Amniotic epithelial cell (primary cell): ENCODE measurements around the gene PLA2G4A.
A peak's percentile ranks its signal among the peaks of the same experiment; 100 is the strongest.

Experiments
- DNase-seq: peaks from one replicate; pipeline ENCODE4 v3.0.0-alpha.2; 2010; ENCODE audit warnings: low read depth

The PLA2G4A gene

DNA sequence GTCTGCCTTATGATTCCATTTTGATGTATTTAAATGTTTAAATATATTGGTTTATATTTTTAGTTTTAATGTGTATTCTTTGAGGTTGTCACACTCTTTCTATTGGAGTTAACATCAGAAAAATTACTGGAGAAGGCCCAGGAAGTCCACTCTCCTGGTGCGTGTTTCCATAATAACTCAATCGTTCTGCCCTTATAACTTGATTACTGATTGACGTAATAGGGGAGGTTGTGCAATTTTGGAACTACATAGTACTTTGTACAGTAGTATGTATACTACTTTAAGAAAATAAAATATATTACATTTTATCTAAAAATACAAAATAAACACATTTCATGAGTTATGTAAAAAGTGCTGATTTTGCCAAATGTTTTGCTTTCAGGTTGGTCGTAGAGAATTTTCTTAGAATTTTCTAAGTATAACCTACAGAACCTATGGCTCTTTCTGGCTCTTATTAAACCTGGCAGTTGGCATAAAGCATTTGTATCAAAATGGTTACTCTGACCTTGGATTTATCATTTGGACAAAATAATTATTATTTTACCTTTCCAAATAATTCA is 5.7 kb downstream of the PLA2G4A start:
- DNase-seq, result no peak

DNA sequence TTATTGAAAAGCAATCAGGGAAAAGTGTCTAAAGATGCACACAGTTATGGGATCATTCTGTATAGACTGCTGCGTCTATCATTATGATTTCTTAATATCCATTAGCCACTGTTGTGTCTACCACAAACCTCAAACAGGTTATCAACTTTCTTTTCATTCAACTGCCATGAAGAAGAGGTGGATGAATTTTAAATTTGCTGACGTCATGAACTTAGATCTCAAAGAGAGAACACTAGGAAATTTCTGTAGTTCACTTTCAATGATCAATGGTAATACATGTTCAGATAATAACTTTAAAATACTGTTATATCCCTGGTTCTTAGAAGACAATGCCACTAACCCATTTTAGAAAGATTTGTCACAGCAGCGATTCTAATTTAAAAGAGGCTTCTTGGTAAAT is 6.7 kb downstream of the PLA2G4A start:
- DNase-seq, result no peak

DNA sequence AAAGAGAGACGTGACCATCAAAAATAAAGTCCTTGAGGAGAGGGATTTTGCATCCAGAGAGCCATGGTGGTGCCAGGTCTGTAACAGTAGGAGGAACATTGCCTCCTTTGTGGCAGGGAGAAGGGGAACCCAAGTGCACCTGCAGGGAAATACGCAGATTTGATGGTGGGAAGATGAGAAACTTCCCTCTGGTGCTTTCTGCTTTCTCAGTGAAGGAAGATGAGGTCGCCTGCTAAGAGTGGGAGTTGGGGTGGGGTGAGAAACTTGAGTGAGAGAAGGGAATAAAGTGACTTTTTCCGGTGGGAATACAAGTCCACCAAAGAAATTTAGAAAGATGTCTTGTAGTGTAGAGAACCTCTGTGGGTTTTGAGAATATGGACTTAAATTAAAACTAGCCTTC is 9.1 kb downstream of the PLA2G4A start:
- DNase-seq, result no peak

DNA sequence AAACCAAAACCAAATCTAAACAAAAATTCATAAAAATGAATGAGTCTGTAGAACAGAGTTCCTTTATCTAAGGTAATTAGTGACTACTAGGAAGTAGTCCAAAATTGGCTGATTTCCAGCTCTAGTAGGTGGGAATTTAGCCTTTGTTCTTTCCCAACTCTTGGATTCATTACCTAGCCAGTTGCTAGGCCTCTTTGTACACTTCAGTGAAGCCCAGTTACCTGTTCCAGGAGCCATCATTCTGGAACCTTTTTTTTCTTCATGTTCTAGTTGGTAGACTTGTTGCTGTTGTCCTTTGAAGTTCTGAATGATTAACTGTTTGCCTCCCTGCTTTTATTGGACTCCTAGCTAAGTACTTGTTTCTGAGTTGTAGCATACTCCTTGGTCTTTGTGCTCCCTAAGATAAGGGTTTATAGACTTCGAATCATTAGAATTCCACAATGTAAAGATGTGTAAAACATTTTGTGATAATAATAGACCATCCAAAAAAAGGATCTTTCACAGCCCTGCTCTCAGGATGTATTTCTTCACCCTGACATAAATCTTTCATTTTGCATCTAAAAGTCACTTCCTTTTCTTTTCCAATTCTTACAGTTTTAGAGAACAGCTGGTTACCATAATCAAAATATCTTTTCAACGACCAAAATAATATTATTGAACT is 9.8 kb downstream of the PLA2G4A start:
- peak; percentile 34 for DNase-seq

DNA sequence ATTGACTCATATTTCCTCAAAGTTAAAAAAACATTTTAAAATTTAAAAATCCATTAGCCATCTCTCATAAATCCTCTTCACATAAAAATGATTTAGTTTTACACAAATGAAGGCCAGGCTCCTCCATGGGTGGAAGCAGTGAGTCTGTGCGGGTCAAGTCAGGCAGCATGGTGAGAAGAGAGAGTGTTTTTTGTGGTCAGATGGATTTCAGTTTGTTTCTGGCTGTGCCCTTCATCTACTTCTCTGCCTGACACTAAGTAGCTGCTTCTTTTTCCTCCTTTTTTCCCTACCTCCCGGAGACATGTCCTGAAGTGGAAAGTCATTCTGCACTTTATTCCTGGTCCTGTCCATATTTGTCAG is 10.3 kb downstream of the PLA2G4A start:
- DNase-seq, result peak; percentile 26

DNA sequence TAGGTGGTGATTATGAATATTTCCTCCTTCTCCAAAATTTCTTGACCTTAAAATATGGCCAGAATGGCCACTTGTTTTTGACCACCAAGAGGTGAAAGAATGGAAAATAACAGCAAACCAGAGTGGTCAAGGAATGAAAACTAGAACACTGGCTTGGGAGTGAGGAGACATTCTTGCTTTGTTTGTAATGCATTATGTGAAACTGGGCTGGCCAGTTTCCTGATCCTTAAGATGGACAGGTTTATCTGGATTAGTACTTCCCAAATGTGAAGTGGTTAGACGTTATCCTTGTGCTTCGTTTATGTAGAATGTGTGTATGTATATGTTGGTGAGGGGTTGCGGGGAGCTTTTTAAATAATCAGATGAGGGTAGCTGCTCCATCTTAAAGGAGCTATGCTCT is 12.8 kb downstream of the PLA2G4A start:
- peak; percentile 67 for DNase-seq

- DNase-seq, result no peak
These were observed 13.8 kb downstream of the PLA2G4A start for GRCh38 chr1:186842547-186842946.

DNA sequence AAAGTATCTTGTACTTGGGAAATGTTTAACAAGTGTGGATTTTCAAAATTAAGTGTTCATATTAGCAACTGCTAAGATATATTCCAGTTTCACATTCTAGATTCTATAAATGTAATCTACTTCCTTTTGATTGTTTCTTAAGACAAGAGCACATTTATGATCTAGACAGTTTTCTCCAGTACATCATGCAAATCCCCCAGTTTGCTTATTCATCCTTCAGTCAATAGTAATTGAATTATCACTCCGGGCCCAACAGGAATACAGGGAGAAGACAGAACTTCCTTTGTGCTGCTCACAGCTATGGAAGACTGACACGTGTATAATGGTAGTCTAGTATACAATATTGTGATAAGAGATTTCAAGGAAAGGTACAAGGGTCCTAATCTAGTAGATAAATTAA is 14.5 kb downstream of the PLA2G4A start:
- no peak for DNase-seq

- DNase-seq, result no peak
These were observed 15.2 kb downstream of the PLA2G4A start for GRCh38 chr1:186843931-186844330.

- no peak for DNase-seq
These were observed 16.9 kb downstream of the PLA2G4A start for GRCh38 chr1:186845576-186846210.

GRCh38 chr1:186848509-186849130 is 19.9 kb downstream of the PLA2G4A start:
- peak; percentile 89 for DNase-seq

DNA sequence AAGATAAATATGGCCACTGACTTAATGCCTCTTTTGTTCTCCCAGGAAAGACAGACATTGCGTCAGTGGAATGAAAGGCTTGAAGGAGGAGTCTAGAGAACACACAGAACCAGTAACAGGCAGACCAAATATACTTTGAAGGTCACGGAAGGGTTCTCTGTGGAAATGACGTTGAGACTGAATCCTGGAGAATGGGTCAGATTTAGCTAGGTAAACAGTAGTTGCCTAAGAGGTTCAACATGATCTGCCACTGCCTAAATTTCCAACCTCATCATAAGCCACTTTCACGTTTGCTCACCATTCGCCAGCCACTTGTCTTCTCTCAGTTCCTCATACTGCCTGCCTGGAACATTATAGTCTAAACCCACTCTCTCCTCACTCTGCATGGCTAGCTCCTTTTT is 20.5 kb downstream of the PLA2G4A start:
- DNase-seq, result peak; percentile 40

GRCh38 chr1:186849826-186850225 is 21.1 kb downstream of the PLA2G4A start:
- DNase-seq, result no peak

- DNase-seq, result no peak
These were observed 25.4 kb downstream of the PLA2G4A start for GRCh38 chr1:186854102-186854501.

- DNase-seq, result no peak
These were observed 30.2 kb downstream of the PLA2G4A start for GRCh38 chr1:186858923-186859322.

DNA sequence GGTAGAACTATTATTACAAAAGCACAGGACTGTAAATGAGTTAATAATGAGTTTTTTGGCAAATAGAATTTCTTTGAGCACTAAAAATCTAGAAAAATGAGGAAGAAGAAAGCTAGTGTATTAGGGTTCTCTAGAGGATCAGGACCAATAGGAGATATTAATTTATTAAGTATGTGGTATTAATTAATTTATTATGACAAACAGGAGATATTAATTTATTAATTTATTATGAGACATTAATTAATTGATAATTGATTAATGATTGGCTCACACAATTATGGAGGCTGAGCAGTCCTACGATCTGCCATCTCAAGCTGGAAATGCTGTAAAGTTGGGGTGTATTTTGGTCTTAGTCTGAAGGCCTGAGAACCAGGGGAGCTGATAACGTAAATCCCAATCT is 31.2 kb downstream of the PLA2G4A start:
- DNase-seq, result no peak

- DNase-seq, result peak; percentile 30
These were observed 35.5 kb downstream of the PLA2G4A start for GRCh38 chr1:186864296-186864695.

DNA sequence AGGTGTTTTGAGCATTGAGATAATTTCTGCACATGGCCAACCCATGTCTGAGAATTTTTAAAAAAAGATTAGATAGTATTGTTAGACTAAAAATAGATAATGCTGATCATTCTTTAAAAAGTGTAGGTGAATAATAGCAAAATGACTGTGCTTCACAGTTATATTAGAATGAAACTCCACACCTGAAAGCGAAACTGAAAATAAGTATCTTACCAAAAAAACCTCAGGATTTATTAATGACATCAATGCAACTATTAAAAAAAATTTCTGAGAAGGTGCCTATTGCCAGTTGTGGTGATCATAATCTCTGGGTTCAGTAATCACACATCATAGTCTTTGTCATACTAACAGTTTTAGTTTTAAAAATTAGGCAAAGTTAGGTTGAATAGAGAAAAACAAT is 36.5 kb downstream of the PLA2G4A start:
- no peak for DNase-seq

DNA sequence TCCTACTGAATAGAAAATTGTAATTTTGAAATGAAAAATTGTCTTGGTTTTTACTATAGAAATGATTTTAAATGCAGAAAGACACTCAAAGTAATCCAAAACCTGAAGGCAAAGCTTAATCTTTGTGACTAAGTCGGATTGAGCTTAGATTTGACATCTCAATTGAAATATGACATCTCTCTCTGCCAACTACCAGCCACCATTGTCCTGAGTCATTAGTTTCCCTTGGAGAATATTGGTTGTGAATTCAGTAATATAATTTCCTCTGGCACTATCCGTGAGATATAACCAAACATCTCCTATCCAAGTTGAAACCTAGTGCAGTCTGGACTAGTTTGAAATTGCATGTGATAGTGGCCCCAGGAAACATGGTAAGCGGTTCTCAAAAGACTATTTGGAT is 37.1 kb downstream of the PLA2G4A start:
- peak; percentile 30 for DNase-seq

DNA sequence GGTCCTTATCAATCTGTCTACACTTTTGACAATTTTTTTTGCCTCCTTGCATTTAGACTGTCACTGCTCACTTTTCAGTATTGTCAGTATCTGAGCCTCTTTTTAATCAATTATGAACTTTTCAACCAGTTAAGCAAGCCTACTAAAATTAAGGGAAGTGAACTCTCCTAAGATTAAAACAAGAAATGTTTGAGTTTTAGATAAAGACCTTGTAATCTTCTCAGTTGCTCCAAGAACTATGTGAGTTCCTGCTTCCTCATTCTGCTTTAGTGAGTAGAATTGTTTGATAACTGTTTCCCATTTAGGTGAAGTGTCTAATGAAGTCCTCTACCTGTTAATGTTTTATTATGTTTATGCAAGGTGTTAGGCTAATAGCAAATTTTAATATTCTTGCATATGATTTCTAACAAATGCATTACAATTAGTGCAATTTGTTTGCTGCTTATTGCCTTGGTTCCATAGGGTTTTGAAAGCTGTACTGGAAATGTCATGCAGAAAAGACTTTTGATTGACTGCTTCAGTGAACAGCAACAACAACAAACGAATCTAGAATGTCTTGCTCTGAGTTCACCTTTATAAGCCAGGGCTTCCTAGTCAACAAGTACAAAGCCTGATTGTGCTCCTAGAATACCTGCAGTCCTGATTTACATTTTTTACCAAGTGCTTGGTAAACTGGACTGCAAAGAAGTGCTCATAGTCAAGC is 40.9 kb downstream of the PLA2G4A start:
- DNase-seq, result no peak

DNA sequence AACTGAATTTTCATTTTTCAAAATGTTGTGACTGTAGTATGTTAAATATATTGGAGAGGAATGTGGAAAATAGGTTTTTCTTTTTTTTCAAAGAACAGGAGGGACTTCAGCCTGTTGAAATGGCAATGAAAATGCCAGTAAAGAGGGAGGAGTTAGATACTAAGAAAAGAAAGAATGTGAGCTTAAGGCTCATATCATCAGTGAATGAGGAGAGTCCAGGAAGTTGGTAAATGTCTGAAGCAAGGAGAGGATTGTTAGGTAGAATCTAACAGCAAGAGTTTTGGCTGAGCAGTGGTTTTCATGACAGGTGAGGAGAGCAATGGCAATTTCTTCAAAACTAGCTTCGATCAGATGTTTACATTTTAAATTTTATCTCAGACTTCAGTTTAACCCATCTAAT is 43.0 kb downstream of the PLA2G4A start:
- no peak for DNase-seq

GRCh38 chr1:186872291-186872690 is 43.5 kb downstream of the PLA2G4A start:
- DNase-seq, result no peak

GRCh38 chr1:186873687-186874086 is 44.9 kb downstream of the PLA2G4A start:
- DNase-seq, result peak; percentile 31
